Testis (tissue), 3 donors: Measurements from ENCODE around the gene JPH2. TPM values are rescaled to one million over a fixed set of nuclear protein-coding genes. Genes with fewer than 3 reads are reported as not detected.

Experiments used
- DNase-seq: peaks from one replicate; pipeline ENCODE4 v3.0.0-alpha.2; 2019
- H3K27ac ChIP-seq, 2 donors: fragments of 200-600 bp; sonication (generic); one replicate each; pipeline ENCODE4 v1.5.1; 2019
- H3K27me3 ChIP-seq: fragments of 200-600 bp; sonication (generic); one replicate; pipeline ENCODE4 v1.5.1; 2019
- H3K36me3 ChIP-seq: fragments of 200-600 bp; sonication (generic); one replicate; pipeline ENCODE4 v1.5.1; 2017; ENCODE audit warnings: low read depth; ENCODE audit errors: missing control alignments
- H3K4me1 ChIP-seq: fragments of 200-600 bp; sonication (generic); one replicate; pipeline ENCODE4 v1.5.1; 2019
- H3K4me3 ChIP-seq, 2 donors: fragments of 200-600 bp; sonication (generic); one replicate each; pipeline ENCODE4 v1.5.1; 2017 to 2019
- H3K9me3 ChIP-seq: fragments of 200-600 bp; sonication (generic); one replicate; pipeline ENCODE4 v1.5.1; 2017
- POLR2A ChIP-seq: fragments of 450-650 bp; IDR thresholded peaks from one replicate; pipeline ENCODE4 v1.6.1; 2017; ENCODE audit warnings: antibody characterized with exemption, mild to moderate bottlenecking, moderate library complexity
- WGBS, 2 donors: methylation state at CpG; one replicate each; pipeline ENCODE4 v1.1.5; 2018; 5-methylcytosine and 5-hydroxymethylcytosine counted together
- intact Hi-C: fragments of 100-400 bp; cut with DNase I; formaldehyde crosslinking; loops from one replicate; pipeline ENCODE4 v1.15.1; 2023; ENCODE audit warnings: low total_unique reads
- polyA plus RNA-seq: library from polyadenylated mRNA; stranded (reverse); fragments of 350-450 nt; fragmentation: Illumina TruSeq; extraction: RNeasy Lipid Tissue Mini Kit (QIAGEN cat#74804); gene quantifications from one replicate; pipeline ENCODE4 v1.2.3, GENCODE V29; 2014; ENCODE audit warnings: low read depth, low replicate concordance; ENCODE audit not compliant: insufficient read depth
- total RNA-seq, 2 donors: library from RNA; depleted of rRNA; stranded (reverse); fragments of >200 nt; gene quantifications; one replicate each; pipeline ENCODE4 v1.2.3, GENCODE V29; 2016
- TF ChIP-seq, protein P1 (sequence below), 3 experiments: fragments of 450-650 bp in 2 of 3; fragments of 200-600 bp in 1 of 3; sonication (generic) in 1 of 3; IDR thresholded peaks; one replicate each; pipeline ENCODE4 v1.5.1; 2016 to 2019; ENCODE audit warnings: antibody characterized with exemption in 3 of 3, mild to moderate bottlenecking in 2 of 3, moderate library complexity in 1 of 3

JPH2 gene
- total and polyA plus RNA-seq, 3 donors from 2014 or later = 1.9 to 3.7 (median 3.2) TPM

DNA sequence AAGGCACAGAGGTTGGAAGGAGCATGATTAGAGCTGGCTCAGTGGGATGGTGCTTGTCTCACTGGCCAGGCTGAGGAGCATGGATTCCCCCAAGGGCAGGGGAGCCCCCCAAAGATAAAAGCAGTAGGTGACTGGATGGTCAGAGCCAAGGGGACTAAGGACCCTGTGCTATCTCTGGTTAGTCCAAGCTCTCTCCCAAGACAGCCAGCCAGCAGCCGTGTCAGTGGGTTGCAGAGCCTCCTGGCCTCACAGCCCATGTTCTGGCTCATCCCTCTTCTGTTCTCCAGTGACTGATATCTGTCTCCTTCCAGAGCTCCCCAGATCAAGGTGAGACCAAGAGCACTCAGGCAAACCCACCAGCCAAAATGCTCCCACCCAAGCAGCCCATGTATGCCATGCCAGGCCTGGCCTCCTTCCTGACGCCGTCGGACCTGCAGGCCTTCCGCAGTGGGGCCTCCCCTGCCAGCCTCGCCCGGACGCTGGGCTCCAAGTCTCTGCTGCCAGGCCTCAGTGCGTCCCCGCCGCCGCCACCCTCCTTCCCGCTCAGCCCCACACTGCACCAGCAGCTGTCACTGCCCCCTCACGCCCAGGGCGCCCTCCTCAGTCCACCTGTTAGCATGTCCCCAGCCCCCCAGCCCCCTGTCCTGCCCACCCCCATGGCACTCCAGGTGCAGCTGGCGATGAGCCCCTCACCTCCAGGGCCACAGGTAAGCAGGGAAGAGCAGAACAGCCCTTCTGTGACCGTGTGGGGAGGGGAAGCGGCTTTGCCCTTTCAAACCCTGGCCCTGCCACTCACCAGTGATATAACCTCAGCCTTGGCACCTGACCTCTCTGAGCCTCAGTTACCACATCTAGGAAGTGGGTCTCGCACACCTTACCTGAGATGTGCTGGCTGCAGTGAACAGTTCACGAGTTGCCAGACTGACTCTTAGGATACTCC lies 121.3 kb downstream of the JPH2 start:
- H3K9me3 ChIP-seq = no peaks in the 10 kb centered on the region
- 93 to 95% methylated on average over 16 to 20 of the region's 20 CpGs for WGBS, 2 donors
- no peaks in the 10 kb centered on the region for H3K27me3 ChIP-seq
- H3K27ac ChIP-seq = no peak overlapping the region
- no peak overlapping the region for H3K4me3 ChIP-seq
- intact Hi-C loops = no loop called here
- TF ChIP-seq, protein P1, sequence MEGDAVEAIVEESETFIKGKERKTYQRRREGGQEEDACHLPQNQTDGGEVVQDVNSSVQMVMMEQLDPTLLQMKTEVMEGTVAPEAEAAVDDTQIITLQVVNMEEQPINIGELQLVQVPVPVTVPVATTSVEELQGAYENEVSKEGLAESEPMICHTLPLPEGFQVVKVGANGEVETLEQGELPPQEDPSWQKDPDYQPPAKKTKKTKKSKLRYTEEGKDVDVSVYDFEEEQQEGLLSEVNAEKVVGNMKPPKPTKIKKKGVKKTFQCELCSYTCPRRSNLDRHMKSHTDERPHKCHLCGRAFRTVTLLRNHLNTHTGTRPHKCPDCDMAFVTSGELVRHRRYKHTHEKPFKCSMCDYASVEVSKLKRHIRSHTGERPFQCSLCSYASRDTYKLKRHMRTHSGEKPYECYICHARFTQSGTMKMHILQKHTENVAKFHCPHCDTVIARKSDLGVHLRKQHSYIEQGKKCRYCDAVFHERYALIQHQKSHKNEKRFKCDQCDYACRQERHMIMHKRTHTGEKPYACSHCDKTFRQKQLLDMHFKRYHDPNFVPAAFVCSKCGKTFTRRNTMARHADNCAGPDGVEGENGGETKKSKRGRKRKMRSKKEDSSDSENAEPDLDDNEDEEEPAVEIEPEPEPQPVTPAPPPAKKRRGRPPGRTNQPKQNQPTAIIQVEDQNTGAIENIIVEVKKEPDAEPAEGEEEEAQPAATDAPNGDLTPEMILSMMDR (IDR thresholded peaks at IDR 0.05) = no peak
- no peak for TF ChIP-seq POLR2A
- H3K36me3 ChIP-seq = no peaks in the 10 kb centered on the region
- DNase-seq = no peak
- no peaks in the 10 kb centered on the region for H3K4me1 ChIP-seq

DNA sequence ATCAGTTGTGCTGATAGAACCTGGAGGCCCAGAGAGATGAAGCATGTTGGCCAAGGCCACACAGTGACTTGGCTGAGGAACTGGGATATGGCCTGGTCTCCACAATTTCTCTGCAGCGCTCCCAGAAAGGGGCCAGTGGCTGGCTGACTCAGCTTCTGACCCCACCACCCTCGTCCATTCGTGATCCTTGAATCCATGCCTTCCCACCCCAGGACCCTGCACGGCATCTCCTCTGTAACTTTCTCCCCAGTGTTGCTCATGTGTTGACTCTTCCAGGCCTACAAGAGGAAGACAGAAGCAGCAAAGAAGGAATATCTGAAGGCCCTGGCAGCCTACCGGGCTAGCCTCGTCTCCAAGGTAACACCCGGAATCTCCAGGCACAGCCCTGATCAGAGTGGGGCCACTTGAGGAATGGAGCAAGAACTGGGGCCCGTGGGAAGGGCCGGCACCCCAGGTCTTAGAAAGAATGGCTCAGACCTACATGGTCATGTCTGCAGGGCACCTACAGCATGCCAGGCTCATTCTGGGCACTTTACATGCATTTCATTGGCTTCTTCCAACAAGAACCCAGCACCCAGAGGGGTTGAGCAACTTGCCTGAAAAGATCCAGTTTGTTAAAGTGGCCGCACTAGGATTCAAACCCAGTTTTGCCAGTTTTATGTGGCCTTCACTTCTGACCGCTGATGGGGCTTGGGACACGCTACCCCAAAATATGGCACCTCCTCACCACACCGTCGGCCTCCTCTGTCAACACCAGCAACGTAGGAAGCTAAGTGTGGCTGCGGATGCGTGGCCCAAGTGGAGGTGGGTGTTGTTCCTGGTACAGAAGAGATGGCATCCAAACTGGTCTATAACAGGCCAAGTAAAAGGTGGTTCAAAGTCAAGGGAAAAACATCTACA lies 122.2 kb downstream of the JPH2 start:
- H3K27me3 ChIP-seq = no peaks in the 10 kb centered on the region
- intact Hi-C loops = no loop called here
- no peak overlapping the region for H3K27ac ChIP-seq
- H3K4me3 ChIP-seq = no peak overlapping the region
- no peaks in the 10 kb centered on the region for H3K4me1 ChIP-seq
- TF ChIP-seq, protein P1 (IDR thresholded peaks at IDR 0.05) = no peak
- TF ChIP-seq POLR2A = no peak
- 95 to 97% methylated on average over 16 to 17 of the region's 17 CpGs for WGBS, 2 donors
- no peaks in the 10 kb centered on the region for H3K36me3 ChIP-seq
- no peak for DNase-seq
- H3K9me3 ChIP-seq = no peaks in the 10 kb centered on the region

Other genes with a start within 250 kb of the JPH2 start
- gene OSER1, start 23.6 kb upstream of the JPH2 start, total RNA-seq = 10 to 100 TPM; 79.0 to 80.4 TPM
- 195 TPM for gene OSER1, start 23.6 kb upstream of the JPH2 start, polyA plus RNA-seq
- 1 to 10 TPM; 1.3 to 1.7 TPM for gene GDAP1L1, start 60.1 kb upstream of the JPH2 start, total RNA-seq
- gene GDAP1L1, start 60.1 kb upstream of the JPH2 start, polyA plus RNA-seq = 2.7 TPM
- gene FITM2, start 124.0 kb upstream of the JPH2 start, total RNA-seq = 10 to 100 TPM; 21.5 to 22.9 TPM
- gene FITM2, start 124.0 kb upstream of the JPH2 start, polyA plus RNA-seq = 11.0 TPM
- under 1 TPM in 1 of 2 donors, not detected in 1; 0.62 TPM for gene R3HDML, start 149.9 kb upstream of the JPH2 start, total RNA-seq
- 0.38 TPM for gene R3HDML, start 149.9 kb upstream of the JPH2 start, polyA plus RNA-seq
- 1 to 10 TPM; 1.2 to 1.4 TPM for gene HNF4A, start 168.5 kb upstream of the JPH2 start, total RNA-seq
- gene HNF4A, start 168.5 kb upstream of the JPH2 start, polyA plus RNA-seq = 2.5 TPM